ENCODE data around the gene JMJD1C.

The JMJD1C gene

DNA sequence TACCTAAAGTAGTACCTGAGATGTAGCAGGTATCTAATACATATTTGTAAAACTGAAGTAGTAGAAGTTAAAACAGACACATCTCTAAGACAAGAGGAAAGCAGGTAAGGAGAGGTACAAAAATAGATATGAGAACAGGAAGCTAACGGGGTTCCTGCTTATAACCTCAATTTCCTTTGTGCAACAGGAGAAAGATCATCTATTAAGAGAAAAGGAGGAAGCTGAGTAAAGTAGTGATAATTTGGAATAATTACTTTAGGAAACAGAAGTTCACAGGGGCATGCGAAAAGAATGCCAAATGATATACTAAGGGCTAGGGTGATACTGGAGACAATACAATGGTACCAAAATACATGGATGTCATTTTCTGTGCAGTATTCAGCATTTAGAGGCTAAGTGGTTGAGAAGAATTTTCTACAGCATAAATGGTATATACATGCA is 223.9 kb downstream of the JMJD1C start:
- H3K4me1 ChIP-seq (ENCODE audit: control insufficient read depth in 2 of 2, insufficient read depth in 1 of 2, low read depth in 1 of 2, low read length in 2 of 2): no peaks in the 10 kb centered on the region
- H3K18ac ChIP-seq (ENCODE audit: low read length): no peak overlapping the region
- H3K36me3 ChIP-seq (replicated peaks in 1 of 2; ENCODE audit: control insufficient read depth in 2 of 2, insufficient read depth in 2 of 2, low read length in 2 of 2): peaks cover 0 to 10% of the 10 kb centered on the region in 2 donors
- H2AK5ac ChIP-seq (ENCODE audit: low read depth, low read length): no peak overlapping the region
- H3K4ac ChIP-seq (ENCODE audit: low read length): no peak overlapping the region
- no CpG with 5 or more reads among the region's 2 CpGs for WGBS, 2 donors (ENCODE audit: extremely low coverage in 2 of 2, insufficient read length in 2 of 2, insufficient replicate concordance in 1 of 2)
- no peak overlapping the region for H2BK120ac ChIP-seq (ENCODE audit: low read depth, low read length)
- DNase-seq (ENCODE audit: low spot score): no peak
- no peak overlapping the region for H2BK5ac ChIP-seq (ENCODE audit: low read length)
- no peak overlapping the region for H2BK15ac ChIP-seq (ENCODE audit: low read length)
- H4K8ac ChIP-seq (ENCODE audit: low read depth, low read length): no peak overlapping the region
- H3K14ac ChIP-seq (ENCODE audit: low read length): no peak overlapping the region
- H3K27me3 ChIP-seq (ENCODE audit: control insufficient read depth in 3 of 3, insufficient read depth in 3 of 3, low read depth in 1 of 3, low read length in 3 of 3): no peaks in the 10 kb centered on the region
- H3K79me1 ChIP-seq (ENCODE audit: low read depth, low read length): peaks cover 1% of the 10 kb centered on the region
- no peak overlapping the region for H3K4me2 ChIP-seq (ENCODE audit: insufficient read depth, low read length, poor library complexity, severe bottlenecking)
- H3K23ac ChIP-seq (ENCODE audit: low read depth, low read length, poor library complexity): no peak overlapping the region
- peaks cover 1 to 20% of the 10 kb centered on the region in 2 donors for H3K9me3 ChIP-seq (replicated peaks in 1 of 2; ENCODE audit: control insufficient read depth in 2 of 2, insufficient read depth in 1 of 2, low read depth in 1 of 2, low read length in 2 of 2)
- no peak overlapping the region for H3K4me3 ChIP-seq (ENCODE audit: low read length in 2 of 2)
- no peak overlapping the region for H3K27ac ChIP-seq (replicated peaks; ENCODE audit: low read length)
- no peak overlapping the region for H4K91ac ChIP-seq (ENCODE audit: low read depth, low read length, poor library complexity)
- H2AFZ ChIP-seq (ENCODE audit: low read length): no peak overlapping the region
- H3K9ac ChIP-seq (ENCODE audit: low read depth, low read length, poor library complexity): no peak overlapping the region
- no peak overlapping the region for H2BK12ac ChIP-seq (ENCODE audit: low read length)

DNA sequence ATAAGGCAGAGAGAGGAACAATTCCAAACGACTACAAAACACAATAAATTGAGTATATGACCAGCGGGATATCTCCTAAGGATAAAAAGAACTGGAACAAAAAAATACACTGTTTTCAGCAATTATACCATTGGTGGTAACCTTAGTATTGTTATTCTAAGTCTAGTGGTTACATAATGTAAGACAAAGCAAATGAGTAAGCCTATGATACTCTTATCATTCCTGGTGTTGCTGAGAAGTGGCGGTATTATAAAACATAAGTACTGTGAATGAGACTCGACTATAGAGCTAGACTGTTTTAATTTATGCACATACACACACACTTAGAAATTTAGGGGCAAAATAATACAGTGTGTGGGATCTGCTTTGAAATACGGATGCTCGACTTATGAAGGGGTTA is 225.0 kb downstream of the JMJD1C start:
- H2AFZ ChIP-seq (ENCODE audit: low read length): no peak overlapping the region
- H4K91ac ChIP-seq (ENCODE audit: low read depth, low read length, poor library complexity): no peak overlapping the region
- H3K4ac ChIP-seq (ENCODE audit: low read length): no peak overlapping the region
- WGBS, 2 donors (ENCODE audit: extremely low coverage in 2 of 2, insufficient read length in 2 of 2, insufficient replicate concordance in 1 of 2): no CpG with 5 or more reads among the region's 6 CpGs
- no peak overlapping the region for H2BK12ac ChIP-seq (ENCODE audit: low read length)
- no peak overlapping the region for H2AK5ac ChIP-seq (ENCODE audit: low read depth, low read length)
- H3K4me2 ChIP-seq (ENCODE audit: insufficient read depth, low read length, poor library complexity, severe bottlenecking): no peak overlapping the region
- no peak overlapping the region for H3K23ac ChIP-seq (ENCODE audit: low read depth, low read length, poor library complexity)
- no peaks in the 10 kb centered on the region for H3K27me3 ChIP-seq (ENCODE audit: control insufficient read depth in 3 of 3, insufficient read depth in 3 of 3, low read depth in 1 of 3, low read length in 3 of 3)
- H4K8ac ChIP-seq (ENCODE audit: low read depth, low read length): no peak overlapping the region
- no peaks in the 10 kb centered on the region for H3K4me1 ChIP-seq (ENCODE audit: control insufficient read depth in 2 of 2, insufficient read depth in 1 of 2, low read depth in 1 of 2, low read length in 2 of 2)
- H3K4me3 ChIP-seq (ENCODE audit: low read length in 2 of 2): no peak overlapping the region
- no peak for DNase-seq (ENCODE audit: low spot score)
- H3K14ac ChIP-seq (ENCODE audit: low read length): no peak overlapping the region
- no peak overlapping the region for H3K27ac ChIP-seq (replicated peaks; ENCODE audit: low read length)
- peaks cover 1 to 9% of the 10 kb centered on the region in 2 donors for H3K9me3 ChIP-seq (replicated peaks in 1 of 2; ENCODE audit: control insufficient read depth in 2 of 2, insufficient read depth in 1 of 2, low read depth in 1 of 2, low read length in 2 of 2)
- H3K9ac ChIP-seq (ENCODE audit: low read depth, low read length, poor library complexity): no peak overlapping the region
- peaks cover 0 to 10% of the 10 kb centered on the region in 2 donors for H3K36me3 ChIP-seq (replicated peaks in 1 of 2; ENCODE audit: control insufficient read depth in 2 of 2, insufficient read depth in 2 of 2, low read length in 2 of 2)
- H3K18ac ChIP-seq (ENCODE audit: low read length): no peak overlapping the region
- H2BK120ac ChIP-seq (ENCODE audit: low read depth, low read length): no peak overlapping the region
- H3K79me1 ChIP-seq (ENCODE audit: low read depth, low read length): peaks cover 1% of the 10 kb centered on the region
- H2BK15ac ChIP-seq (ENCODE audit: low read length): no peak overlapping the region
- H2BK5ac ChIP-seq (ENCODE audit: low read length): no peak overlapping the region

DNA sequence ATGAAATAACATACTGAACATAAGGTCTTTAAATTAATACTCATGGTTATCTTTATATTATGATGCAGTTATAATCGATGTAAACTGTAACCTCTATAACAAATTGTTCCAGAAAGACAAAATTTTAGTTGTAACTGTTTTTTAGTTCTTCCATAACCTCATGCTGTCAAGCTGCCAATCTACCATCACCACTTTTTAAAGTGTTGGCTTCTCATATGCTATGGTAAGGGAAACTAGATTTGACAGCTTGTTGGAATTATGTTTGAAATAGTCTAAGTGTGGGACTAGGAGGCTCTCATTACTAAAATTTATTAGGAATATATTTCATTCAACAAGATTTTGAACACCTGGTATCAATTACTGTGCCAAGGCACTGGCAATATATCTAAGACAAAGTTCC is 227.3 kb downstream of the JMJD1C start:
- Histone ChIP-seq H2AFZ (ENCODE audit: low read length) (no peak overlapping the region), H3K79me1 (ENCODE audit: low read depth, low read length) (peaks cover 1% of the 10 kb centered on the region), H4K91ac (ENCODE audit: low read depth, low read length, poor library complexity) (no peak overlapping the region), H2AK5ac (ENCODE audit: low read depth, low read length) (no peak overlapping the region), H3K14ac (ENCODE audit: low read length) (no peak overlapping the region), H2BK5ac (ENCODE audit: low read length) (no peak overlapping the region), H3K23ac (ENCODE audit: low read depth, low read length, poor library complexity) (no peak overlapping the region), H2BK120ac (ENCODE audit: low read depth, low read length) (no peak overlapping the region), H4K8ac (ENCODE audit: low read depth, low read length) (no peak overlapping the region), H3K4ac (ENCODE audit: low read length) (no peak overlapping the region), H3K4me1 (ENCODE audit: control insufficient read depth in 2 of 2, insufficient read depth in 1 of 2, low read depth in 1 of 2, low read length in 2 of 2) (no peaks in the 10 kb centered on the region), H3K9ac (ENCODE audit: low read depth, low read length, poor library complexity) (no peak overlapping the region), H2BK15ac (ENCODE audit: low read length) (no peak overlapping the region), H3K4me3 (ENCODE audit: low read length in 2 of 2) (no peak overlapping the region), H3K27me3 (ENCODE audit: control insufficient read depth in 3 of 3, insufficient read depth in 3 of 3, low read depth in 1 of 3, low read length in 3 of 3) (no peaks in the 10 kb centered on the region), H3K18ac (ENCODE audit: low read length) (no peak overlapping the region), H3K9me3 (replicated peaks in 1 of 2; ENCODE audit: control insufficient read depth in 2 of 2, insufficient read depth in 1 of 2, low read depth in 1 of 2, low read length in 2 of 2) (no peaks in the 10 kb centered on the region), H2BK12ac (ENCODE audit: low read length) (no peak overlapping the region), H3K27ac (replicated peaks; ENCODE audit: low read length) (no peak overlapping the region), H3K36me3 (replicated peaks in 1 of 2; ENCODE audit: control insufficient read depth in 2 of 2, insufficient read depth in 2 of 2, low read length in 2 of 2) (peaks cover 0 to 20% of the 10 kb centered on the region in 2 donors), H3K4me2 (ENCODE audit: insufficient read depth, low read length, poor library complexity, severe bottlenecking) (no peak overlapping the region)
- no CpG with 5 or more reads among the region's 1 CpG for WGBS, 2 donors (ENCODE audit: extremely low coverage in 2 of 2, insufficient read length in 2 of 2, insufficient replicate concordance in 1 of 2)
- no peak for DNase-seq (ENCODE audit: low spot score)

DNA sequence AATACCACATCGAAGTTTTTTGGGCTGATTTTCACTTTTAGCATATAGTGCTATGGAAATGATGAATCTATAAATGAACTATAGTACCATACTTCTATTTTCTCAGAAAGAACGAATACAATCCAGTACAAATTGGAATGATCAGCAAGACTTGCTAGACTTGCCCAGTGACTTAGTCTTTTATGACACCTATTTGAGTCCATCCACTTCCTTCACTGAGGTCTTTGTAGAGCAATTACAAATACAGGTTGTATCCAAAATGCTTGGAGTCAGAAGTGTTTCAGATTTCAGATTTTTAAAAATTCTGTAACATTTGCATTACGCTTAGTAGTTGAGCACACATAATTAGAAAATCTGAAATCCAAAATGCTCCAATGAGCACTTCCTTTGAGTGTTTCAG is 228.4 kb downstream of the JMJD1C start:
- Histone ChIP-seq H2AFZ (ENCODE audit: low read length) (no peak overlapping the region), H3K4me2 (ENCODE audit: insufficient read depth, low read length, poor library complexity, severe bottlenecking) (no peak overlapping the region), H4K91ac (ENCODE audit: low read depth, low read length, poor library complexity) (no peak overlapping the region), H3K4me1 (ENCODE audit: control insufficient read depth in 2 of 2, insufficient read depth in 1 of 2, low read depth in 1 of 2, low read length in 2 of 2) (no peaks in the 10 kb centered on the region), H3K4me3 (ENCODE audit: low read length in 2 of 2) (no peak overlapping the region), H3K79me1 (ENCODE audit: low read depth, low read length) (no peaks in the 10 kb centered on the region), H2BK15ac (ENCODE audit: low read length) (no peak overlapping the region), H3K27me3 (ENCODE audit: control insufficient read depth in 3 of 3, insufficient read depth in 3 of 3, low read depth in 1 of 3, low read length in 3 of 3) (no peaks in the 10 kb centered on the region), H3K23ac (ENCODE audit: low read depth, low read length, poor library complexity) (no peak overlapping the region), H2BK5ac (ENCODE audit: low read length) (no peak overlapping the region), H3K9ac (ENCODE audit: low read depth, low read length, poor library complexity) (no peak overlapping the region), H4K8ac (ENCODE audit: low read depth, low read length) (no peak overlapping the region), H2AK5ac (ENCODE audit: low read depth, low read length) (no peak overlapping the region), H3K9me3 (replicated peaks in 1 of 2; ENCODE audit: control insufficient read depth in 2 of 2, insufficient read depth in 1 of 2, low read depth in 1 of 2, low read length in 2 of 2) (no peaks in the 10 kb centered on the region), H3K14ac (ENCODE audit: low read length) (no peak overlapping the region), H2BK120ac (ENCODE audit: low read depth, low read length) (no peak overlapping the region), H3K36me3 (replicated peaks in 1 of 2; ENCODE audit: control insufficient read depth in 2 of 2, insufficient read depth in 2 of 2, low read length in 2 of 2) (peaks cover 0 to 20% of the 10 kb centered on the region in 2 donors), H3K4ac (ENCODE audit: low read length) (no peak overlapping the region), H3K27ac (replicated peaks; ENCODE audit: low read length) (no peak overlapping the region), H2BK12ac (ENCODE audit: low read length) (no peak overlapping the region), H3K18ac (ENCODE audit: low read length) (no peak overlapping the region)
- WGBS, 2 donors (ENCODE audit: extremely low coverage in 2 of 2, insufficient read length in 2 of 2, insufficient replicate concordance in 1 of 2): no CpG with 5 or more reads among the region's 3 CpGs
- no peak for DNase-seq (ENCODE audit: low spot score)

All from neuronal stem cell (in vitro differentiated cells).